AG04449 (cell line): ENCODE results near the gene COL8A1.

Source experiments
- CTCF ChIA-PET: fragments of 350-600 bp; formaldehyde crosslinking; extraction: SDS; loops from one replicate; lab custom pipeline; 2021; ENCODE audit warnings: antibody characterized with exemption; lab: Yijun Ruan, JAX
- POLR2A ChIA-PET: fragments of 400-600, 350-600 bp; formaldehyde crosslinking; extraction: SDS; loops from one replicate; lab custom pipeline; 2020; ENCODE audit warnings: antibody characterized with exemption, inconsistent platforms; lab: Yijun Ruan, JAX
- DNase-seq: peaks from one replicate; pipeline ENCODE4 v3.0.0-alpha.2; 2010; ENCODE audit warnings: low read depth, low spot score
- H3K4me3 ChIP-seq: 2 replicates; pipeline ENCODE4 v1.5.1; 2011; ENCODE audit warnings: low read depth, mild to moderate bottlenecking, control low read depth, low read length
- CTCF ChIP-seq: IDR thresholded peaks from one replicate; pipeline ENCODE4 v1.5.1; 2011; ENCODE audit warnings: mild to moderate bottlenecking, moderate library complexity, low read length, control low read depth, inconsistent platforms; ENCODE audit not compliant: insufficient read depth; ENCODE audit errors: missing control alignments

The COL8A1 gene

DNA sequence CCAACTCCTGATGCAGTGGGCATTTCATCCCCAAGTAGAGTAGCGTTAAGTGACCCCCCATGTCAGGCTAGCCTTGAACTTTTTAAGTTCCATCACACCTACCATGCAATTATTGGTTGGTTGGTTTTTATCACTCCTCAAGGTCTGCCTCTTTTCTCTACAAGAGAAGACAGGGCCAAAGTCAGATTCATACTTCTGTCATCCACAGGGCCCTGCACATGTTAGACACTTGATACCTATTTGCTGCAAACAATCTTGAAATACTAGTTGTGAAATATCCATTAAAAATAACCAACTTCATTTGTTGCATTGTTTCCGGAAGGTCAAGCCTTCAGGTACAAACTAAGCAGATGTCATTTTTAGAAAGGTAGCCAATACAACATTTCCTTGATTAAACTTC is 180.4 kb downstream of the COL8A1 start:
- TF ChIP-seq CTCF: no peak
- peak overlapping the region; percentile 86; the same call in 1 of the 2 replicates for H3K4me3 ChIP-seq
- DNase-seq: no peak
- POLR2A ChIA-PET: no interaction called here
- CTCF ChIA-PET: interaction anchor here (1.6 kb wide), 1 partner anchor 10 kb away, joined by 16 read pairs; no protein-coding TSS in a partner anchor

- ChIA-PET CTCF (interaction anchor here (1.1 to 2.7 kb wide), 5 partner anchors 8 to 234 kb away, joined by 3 to 14 read pairs (median 6); no protein-coding TSS in a partner anchor), POLR2A (no interaction called here)
- no peak for TF ChIP-seq CTCF
- H3K4me3 ChIP-seq: no peak overlapping the region
- no peak for DNase-seq
Observed at GRCh38 chr3:99823723-99824711, 185.6 kb downstream of the COL8A1 start.

DNA sequence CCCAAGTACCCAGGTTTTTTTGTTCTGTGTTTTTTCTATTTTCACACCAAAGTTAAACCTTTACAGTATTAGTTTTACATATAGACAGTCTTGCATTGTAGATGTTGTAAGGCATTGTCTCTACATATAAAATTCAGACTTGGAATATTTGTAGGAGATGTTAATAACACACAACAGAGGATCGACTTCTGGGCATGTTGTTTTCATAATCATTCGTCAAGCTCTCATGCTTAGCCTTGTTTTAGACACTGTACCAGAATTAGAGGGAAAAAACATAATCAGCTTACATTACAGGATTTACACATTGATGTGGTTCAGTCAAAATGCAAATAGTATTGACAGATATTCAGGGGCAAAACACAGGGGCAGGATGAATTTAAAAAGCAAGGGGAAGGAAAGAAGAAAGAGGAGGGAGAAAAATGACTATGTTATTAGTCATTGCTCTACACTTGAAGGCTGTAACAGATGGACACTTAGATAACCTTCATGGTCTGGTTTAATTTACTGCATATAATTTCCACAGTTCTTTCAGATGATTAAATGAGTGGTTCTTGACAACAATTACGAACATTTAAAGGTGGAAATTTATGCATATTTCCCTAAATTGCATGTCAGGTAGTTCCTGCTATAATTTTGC is 186.7 kb downstream of the COL8A1 start:
- ChIA-PET POLR2A (no interaction called here), CTCF (interaction anchor here (1.1 to 2.7 kb wide), 2 partner anchors 10 to 19 kb away, joined by 3 to 14 read pairs; no protein-coding TSS in a partner anchor)
- TF ChIP-seq CTCF: no peak
- no peak overlapping the region for H3K4me3 ChIP-seq
- DNase-seq: no peak

DNA sequence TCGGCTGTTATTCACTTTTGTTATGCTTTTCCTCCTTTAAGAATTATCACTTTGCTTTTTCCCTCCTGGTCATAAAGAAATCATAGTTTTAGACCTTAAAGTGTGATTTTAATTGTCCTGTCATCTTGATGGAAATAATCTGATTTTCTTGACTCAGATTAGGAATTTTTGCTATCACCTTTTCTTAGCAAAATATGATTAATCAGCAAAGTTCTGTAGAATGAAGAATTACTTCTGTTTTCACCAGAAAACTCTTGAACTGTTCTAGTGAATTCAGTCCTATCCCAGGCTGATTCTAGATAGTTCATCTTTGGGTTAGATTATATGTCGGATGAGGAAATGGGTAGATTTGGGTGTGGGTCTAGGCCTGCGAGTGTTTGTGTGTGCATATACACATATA is 191.4 kb downstream of the COL8A1 start:
- ChIA-PET CTCF (interaction anchor here (0.6 to 10.4 kb wide), 9 partner anchors 8 to 760 kb away, joined by 3 to 94 read pairs (median 3); no protein-coding TSS in a partner anchor), POLR2A (no interaction called here)
- no peak overlapping the region for H3K4me3 ChIP-seq
- DNase-seq: no peak
- TF ChIP-seq CTCF: no peak

- no peak overlapping the region for H3K4me3 ChIP-seq
- no peak for TF ChIP-seq CTCF
- ChIA-PET POLR2A (interaction anchor here (1.0 kb wide), 1 partner anchor 16 kb away, joined by 3 read pairs; no protein-coding TSS in a partner anchor), CTCF (interaction anchor here (0.6 to 10.4 kb wide), 17 partner anchors 10 to 629 kb away, joined by 3 to 94 read pairs (median 4); no protein-coding TSS in a partner anchor)
- no peak for DNase-seq
Observed at GRCh38 chr3:99833617-99834205, 195.3 kb downstream of the COL8A1 start.
